Activated CD4-positive, alpha-beta T cell treated with anti-CD3 and anti-CD28 coated beads for 48 hours (primary cell): ENCODE data around the gene DHX34.
A peak's percentile ranks its signal among the peaks of the same experiment; 100 is the strongest.
"Not testable (repeated sequence)": the region's sequence is repeated elsewhere in the genome, so short reads cannot be mapped to it uniquely, and the experiment has no call there.

Experiments
- DNase-seq: peaks from one replicate; pipeline ENCODE4 v3.0.0-alpha.2; 2020

The DHX34 gene

GRCh38 chr19:47390533-47391488 is 41.7 kb downstream of the DHX34 start:
- DNase-seq: no peak

GRCh38 chr19:47391510-47392223 is 42.6 kb downstream of the DHX34 start:
- peak; percentile 91 for DNase-seq

- DNase-seq: no peak
Measured at GRCh38 chr19:47398707-47399597, 49.8 kb downstream of the DHX34 start.

GRCh38 chr19:47402504-47402903 is 53.4 kb downstream of the DHX34 start:
- DNase-seq: no peak

- DNase-seq: no peak
Measured at GRCh38 chr19:47404334-47405196, 55.5 kb downstream of the DHX34 start.

- DNase-seq: no peak
Measured at GRCh38 chr19:47405197-47405550, 56.1 kb downstream of the DHX34 start.

- no peak for DNase-seq
Measured at GRCh38 chr19:47405854-47406417, 56.8 kb downstream of the DHX34 start.

- DNase-seq: no peak
Measured at GRCh38 chr19:47406711-47407416, 57.7 kb downstream of the DHX34 start.

GRCh38 chr19:47407417-47407774 is 58.3 kb downstream of the DHX34 start:
- no peak for DNase-seq

- DNase-seq: no peak
Measured at GRCh38 chr19:47408156-47408938, 59.2 kb downstream of the DHX34 start.

- DNase-seq: no peak
Measured at GRCh38 chr19:47411101-47411500, 62.0 kb downstream of the DHX34 start.

GRCh38 chr19:47411696-47412095 is 62.6 kb downstream of the DHX34 start:
- not testable (repeated sequence) for DNase-seq

- no peak for DNase-seq
Measured at GRCh38 chr19:47413941-47414340, 64.8 kb downstream of the DHX34 start.

- no peak for DNase-seq
Measured at GRCh38 chr19:47414469-47414868, 65.4 kb downstream of the DHX34 start.

- no peak for DNase-seq
Measured at GRCh38 chr19:47415953-47416642, 67.0 kb downstream of the DHX34 start.

GRCh38 chr19:47416643-47416985 is 67.5 kb downstream of the DHX34 start:
- no peak for DNase-seq

- no peak for DNase-seq
Measured at GRCh38 chr19:47417107-47417745, 68.1 kb downstream of the DHX34 start.

- DNase-seq: no peak
Measured at GRCh38 chr19:47417746-47418691, 68.9 kb downstream of the DHX34 start.
